COLO668 (cell line): ENCODE measurements around the gene CENATAC.
A peak's percentile ranks its signal among the peaks of the same experiment; 100 is the strongest.
"Not testable (repeated sequence)": the region's sequence is repeated elsewhere in the genome, so short reads cannot be mapped to it uniquely, and the experiment has no call there.

Source experiments
- DNase-seq: peaks from one replicate; lab custom pipeline; 2025; ENCODE audit not compliant: unreplicated experiment; lab: John Stamatoyannopoulos, UW

Gene CENATAC

GRCh38 chr11:119051440-119052162 lies 53.7 kb downstream of the CENATAC start:
- DNase-seq: no peak

GRCh38 chr11:119052163-119052814 lies 54.4 kb downstream of the CENATAC start:
- no peak for DNase-seq

GRCh38 chr11:119054418-119054817 lies 56.5 kb downstream of the CENATAC start:
- DNase-seq: no peak

GRCh38 chr11:119055901-119056300 lies 58.0 kb downstream of the CENATAC start:
- peak; percentile 17 for DNase-seq

- DNase-seq: peak; percentile 61
Measured at GRCh38 chr11:119056421-119056999, 58.6 kb downstream of the CENATAC start.

- DNase-seq: peak; percentile 99
Measured at GRCh38 chr11:119057000-119057769, 59.2 kb downstream of the CENATAC start, which contains the start of gene HYOU1. TSS of gene HYOU1 (minus strand) at chr11:119057205. CDS start at chr11:119056160, 1,045 bp downstream.

GRCh38 chr11:119059128-119059527 lies 61.2 kb downstream of the CENATAC start:
- DNase-seq: not testable (repeated sequence)

GRCh38 chr11:119061256-119061655 lies 63.3 kb downstream of the CENATAC start:
- no peak for DNase-seq

- no peak for DNase-seq
Measured at GRCh38 chr11:119062779-119063178, 64.8 kb downstream of the CENATAC start.

- peak; percentile 12 for DNase-seq
Measured at GRCh38 chr11:119065369-119065768, 67.4 kb downstream of the CENATAC start.
